HG03039 (cell line): Measurements from ENCODE around the gene GJC1.
"Not testable (repeated sequence)": the region's sequence is repeated elsewhere in the genome, so short reads cannot be mapped to it uniquely, and the experiment has no call there.

Experiments used
- ATAC-seq: cut with Tn5 transposase; IDR thresholded peaks from one replicate; pipeline ENCODE4 v1.9.1; 2021; ENCODE audit warnings: mild to moderate bottlenecking, moderate library complexity; ENCODE audit not compliant: unreplicated experiment

The GJC1 gene

DNA sequence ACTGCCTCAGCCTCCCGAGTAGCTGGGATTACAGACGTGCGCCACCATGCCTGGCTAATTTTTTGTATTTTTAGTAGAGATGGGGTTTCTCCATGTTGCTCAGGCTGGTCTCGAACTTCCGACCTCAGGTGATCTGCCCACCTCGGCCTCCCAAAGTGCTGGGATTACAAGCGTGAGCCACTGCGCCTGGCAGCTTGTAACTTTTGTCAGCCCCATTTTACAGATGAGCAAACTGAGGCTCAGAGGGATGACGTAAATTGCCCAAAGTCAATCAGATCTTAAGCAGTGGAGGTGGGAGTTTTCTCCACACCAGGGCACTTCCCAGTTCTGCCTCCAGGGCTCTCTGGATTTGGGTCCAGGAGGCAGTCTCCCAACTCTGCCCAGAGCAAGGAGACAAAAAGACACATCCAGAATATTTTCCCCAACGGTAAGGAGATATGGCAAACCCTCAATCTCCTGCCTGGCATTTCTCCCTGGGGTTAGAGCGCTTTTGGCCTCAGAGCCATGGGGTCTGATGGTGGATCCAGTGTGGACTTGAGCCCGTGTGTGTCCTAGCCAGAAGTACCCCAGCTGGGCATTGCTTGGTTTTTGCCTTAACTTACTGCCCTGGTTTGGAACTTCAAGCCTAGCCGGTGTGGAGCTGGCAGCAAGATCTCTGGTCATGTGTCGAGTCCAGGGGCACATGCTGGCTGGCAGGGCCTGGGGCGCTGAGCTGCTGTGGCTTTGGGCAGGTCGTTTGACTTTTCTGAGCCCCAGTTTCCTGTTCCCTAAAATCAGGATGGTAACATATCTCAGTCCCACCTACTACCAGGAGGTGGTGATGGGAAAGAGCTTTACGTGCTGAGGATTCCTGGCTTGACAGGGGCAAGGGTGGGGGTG, 67.9 kb downstream of the GJC1 start:
- no peak for ATAC-seq

- no peak for ATAC-seq
Observed at GRCh38 chr17:44760474-44761308, 69.4 kb downstream of the GJC1 start.

DNA sequence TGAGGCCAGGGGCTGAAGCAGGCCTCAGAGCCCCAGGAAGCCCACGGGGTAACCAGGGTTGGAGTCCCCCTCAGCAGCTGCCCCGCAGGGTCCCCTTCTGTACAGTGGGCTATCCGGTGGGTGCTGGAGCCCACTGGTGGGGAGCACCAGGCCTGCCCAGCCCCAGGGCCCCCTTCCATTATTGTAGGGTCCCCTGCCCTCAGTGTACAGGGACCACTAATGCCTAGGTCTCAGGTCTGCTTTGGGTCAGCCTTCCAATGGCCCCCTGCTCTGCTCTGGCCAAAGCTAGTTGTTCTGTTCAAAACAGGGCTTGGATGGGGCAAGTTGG, 70.2 kb downstream of the GJC1 start:
- ATAC-seq: no peak

DNA sequence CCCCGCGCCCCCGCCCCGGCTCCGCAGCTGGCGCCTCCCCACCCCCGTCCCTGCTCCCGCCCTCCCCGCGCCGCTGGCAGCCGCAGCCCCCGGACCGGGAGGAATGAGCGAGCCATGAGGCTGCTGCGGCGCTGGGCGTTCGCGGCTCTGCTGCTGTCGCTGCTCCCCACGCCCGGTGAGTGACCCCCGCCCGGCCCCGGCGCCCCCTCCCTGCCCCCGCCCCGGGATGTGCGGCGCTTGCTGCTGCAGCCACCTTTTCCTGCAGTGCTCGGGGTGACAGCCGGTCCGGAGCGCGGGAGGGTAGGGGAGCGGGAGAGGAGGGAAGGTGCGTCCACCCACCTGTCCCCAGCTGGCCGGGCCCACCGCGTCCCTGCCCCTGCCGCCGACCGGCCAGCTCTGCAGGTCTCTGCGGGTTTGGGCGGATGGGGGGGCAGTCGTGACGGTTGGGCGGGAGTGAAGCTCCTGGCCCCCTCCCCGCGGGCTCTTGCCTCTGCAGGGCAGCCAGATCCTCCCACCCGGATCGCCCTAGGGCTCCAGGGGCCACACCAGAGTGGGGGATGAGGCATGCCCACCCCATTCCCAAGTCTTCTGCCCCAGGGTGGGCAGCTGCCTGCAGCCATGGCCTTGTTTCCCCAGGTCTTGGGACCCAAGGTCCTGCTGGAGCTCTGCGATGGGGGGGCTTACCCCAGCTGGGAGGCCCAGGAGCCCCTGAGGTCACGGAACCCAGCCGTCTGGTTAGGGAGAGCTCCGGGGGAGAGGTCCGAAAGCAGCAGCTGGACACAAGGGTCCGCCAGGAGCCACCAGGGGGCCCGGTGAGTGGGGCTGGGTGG, 70.8 kb downstream of the GJC1 start:
- no peak for ATAC-seq

- ATAC-seq: no peak
Observed at GRCh38 chr17:44758414-44759085, 71.5 kb downstream of the GJC1 start, which contains the start of gene ADAM11. Gene ADAM11, plus strand, starts transcription at chr17:44758988. Its CDS starts 212 bp downstream, at chr17:44759200.

DNA sequence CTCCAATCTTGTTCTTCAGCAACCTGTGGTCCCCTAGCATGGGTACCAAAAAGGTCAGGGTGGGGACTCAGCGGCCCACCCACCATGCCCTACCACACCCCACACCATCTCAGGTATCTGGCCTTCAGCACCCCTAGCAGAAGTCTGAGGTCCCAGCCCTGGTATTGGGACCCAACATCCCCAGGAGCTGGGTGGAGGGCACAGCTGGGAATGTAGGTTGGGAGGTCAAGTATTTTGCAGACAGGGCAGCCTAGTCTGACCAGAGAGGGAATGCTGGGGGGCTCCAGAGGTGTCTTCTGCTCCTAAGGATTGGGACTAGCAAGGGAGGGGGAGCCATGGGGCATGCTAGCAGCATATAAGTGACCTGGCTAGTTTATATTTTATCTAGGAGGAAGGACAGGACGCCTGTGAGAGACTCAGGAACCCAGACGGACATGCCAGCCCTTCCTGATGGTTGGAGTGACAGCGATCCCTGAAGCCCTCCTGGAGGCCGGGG, 72.1 kb downstream of the GJC1 start:
- ATAC-seq: no peak

DNA sequence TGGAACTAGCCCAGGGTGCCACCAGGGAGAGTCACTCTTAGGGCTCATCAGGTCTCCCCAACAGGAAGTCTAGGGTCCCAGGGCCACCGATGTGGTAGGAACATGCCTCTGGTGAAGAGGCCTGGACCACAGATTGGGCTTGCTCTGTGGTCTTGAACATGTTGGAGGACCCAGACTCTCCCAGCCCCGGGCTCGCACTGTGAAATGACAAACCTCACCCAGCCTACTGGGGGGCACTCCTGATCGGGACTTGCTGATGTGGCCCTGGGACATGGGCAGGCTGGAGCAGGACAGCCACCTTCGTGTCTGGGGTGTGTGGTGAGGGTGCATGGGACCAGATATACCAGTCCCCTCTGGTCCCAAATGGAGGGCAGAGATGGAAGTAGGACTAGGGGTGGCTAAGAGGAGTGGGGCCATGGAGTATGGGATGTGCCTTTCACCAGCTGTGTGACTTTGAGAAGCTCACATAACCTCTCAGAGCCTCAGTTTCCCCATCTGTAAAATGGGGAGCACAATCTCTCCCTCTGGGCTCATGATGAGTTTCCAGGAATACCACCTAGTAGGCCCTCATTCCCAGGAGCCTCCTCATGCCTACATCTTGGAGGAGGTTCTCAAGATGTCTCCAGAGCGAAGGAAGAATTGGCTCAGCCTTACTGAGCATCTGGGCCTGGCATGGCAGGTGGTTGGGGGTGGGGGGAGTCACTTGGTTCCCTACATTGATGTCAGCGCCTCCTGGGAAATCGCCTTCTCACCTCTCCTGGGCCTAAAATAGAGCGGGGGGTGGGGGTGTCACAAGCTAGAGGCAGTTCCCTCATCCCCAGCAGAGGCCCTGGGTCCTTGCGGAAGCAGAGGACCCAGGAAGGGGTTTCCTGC, 72.8 kb downstream of the GJC1 start:
- ATAC-seq: no peak

GRCh38 chr17:44755180-44755579, 74.9 kb downstream of the GJC1 start:
- not testable (repeated sequence) for ATAC-seq

GRCh38 chr17:44754276-44754675, 75.8 kb downstream of the GJC1 start:
- ATAC-seq: no peak

DNA sequence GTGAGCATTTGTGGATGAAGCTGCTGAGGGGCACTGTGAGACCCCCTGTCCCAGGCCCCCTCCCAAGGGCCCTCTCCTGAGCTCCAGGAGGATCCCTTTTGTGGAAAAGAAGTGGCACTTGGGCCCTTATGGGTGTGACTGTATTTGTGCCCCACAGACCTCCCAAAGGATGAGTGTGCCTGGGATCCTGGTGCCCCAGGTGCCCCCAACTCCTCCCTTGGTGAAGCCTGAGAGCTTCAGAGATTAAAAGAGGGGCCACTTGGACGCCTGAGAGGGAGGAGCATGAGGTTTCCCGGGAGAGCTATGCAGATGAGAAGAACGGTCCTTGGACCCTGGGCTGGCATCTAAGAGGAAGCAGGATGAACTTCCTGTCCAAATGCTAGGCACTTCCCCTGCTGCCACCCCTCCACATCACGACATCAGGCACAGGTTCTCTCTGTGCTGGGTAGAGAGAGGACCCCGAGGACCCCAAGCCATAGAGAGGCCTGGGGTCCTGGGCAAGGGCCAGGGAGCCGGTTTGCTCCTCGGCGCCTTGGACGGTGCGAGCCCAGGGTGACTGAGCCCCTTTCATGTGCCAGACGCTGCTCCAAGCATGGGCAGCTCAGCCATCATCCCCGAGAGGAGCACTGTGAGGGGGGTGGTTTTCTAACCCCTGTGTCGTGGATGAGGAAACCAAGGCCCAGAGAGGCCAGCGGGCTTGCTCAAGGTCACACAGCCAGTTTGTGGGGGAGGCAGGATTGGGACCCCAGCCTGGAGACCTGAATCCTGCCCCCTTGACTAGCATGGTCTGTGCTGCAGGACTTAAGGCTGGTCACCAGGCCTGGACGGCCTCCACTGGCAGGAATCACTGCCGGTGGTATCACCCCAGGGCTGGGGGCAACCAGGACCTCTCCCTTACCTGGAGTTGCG, 76.9 kb downstream of the GJC1 start:
- ATAC-seq: no peak

- no peak for ATAC-seq
Observed at GRCh38 chr17:44751806-44752205, 78.3 kb downstream of the GJC1 start.

DNA sequence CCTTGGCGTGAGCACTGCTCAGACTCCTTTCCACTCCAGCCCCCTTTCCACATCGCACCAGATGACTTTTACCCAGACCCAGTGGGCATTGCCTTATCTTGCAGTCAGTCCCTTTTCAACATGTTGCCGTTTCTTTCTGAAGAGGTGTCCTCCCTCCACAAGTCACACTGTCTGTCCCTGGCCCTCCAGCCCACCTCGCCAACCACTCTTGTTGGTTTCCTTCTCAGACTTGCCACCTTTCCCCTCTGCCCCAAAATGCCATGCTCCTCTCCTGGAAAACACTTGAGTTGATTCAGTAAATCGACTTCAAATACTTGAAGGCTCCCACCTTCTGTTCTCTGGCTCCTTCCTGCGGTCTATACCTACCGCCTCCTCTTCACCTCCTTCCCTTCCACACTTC, 78.8 kb downstream of the GJC1 start:
- ATAC-seq: no peak

DNA sequence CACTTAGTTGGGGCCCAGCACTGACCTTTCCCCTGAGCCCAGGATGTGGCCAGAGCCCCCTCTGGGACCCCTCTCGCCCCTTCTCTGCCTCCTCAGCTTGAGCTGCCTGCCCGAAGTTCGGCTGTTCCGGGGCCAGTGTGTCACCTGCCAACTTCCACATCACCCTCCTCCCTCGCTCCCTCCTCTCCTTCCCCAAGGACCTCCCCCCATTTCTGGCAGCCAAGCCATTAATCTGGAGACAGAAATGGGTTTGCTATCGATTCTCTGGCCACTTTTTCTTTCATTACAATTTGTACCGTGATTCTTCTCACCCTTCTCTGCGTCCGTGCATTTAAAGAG, 80.1 kb downstream of the GJC1 start:
- no peak for ATAC-seq

DNA sequence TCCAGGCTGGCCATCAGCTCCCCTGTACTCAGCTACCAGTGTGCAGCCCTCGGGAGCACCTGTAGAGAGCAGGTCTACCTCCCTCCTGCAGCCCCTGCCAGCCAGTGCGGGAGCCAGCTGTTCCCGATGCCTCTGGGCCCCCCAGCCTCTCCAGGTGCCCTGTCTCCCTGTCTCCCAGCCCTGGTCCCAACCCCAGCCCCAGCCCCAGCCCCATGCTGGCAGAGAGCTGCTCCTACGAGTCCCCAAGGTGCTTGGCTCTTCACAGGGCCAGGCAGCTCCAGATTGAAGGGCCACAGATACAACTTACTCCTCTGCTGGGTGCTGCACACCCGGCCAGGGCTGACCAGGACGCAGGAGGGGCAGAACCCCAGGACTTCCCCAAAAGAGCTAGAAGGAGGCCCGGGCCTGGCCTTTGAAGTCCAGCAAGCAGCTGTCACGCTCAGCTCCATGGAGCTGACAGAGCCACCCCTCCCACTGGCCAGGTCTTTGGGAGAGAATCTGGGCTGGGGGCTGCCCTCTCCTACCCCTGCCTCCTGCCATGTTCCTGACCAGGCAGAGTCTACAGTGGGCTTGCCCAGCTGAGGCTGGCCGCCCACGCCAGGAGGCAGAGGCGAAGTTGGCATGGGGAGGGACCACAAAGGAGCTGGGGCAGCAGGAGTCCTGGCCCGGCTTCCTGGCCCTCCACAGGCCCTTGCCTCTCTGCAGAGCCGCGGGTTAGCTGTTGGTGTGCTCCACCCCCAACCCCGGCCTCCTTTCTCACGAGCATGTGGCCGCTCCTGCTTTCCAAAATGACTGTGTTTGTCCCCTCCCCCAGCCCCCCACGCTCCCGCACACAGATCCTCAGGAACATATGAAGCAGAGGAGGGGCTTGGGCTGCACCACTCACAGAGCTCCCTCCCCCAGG, 80.8 kb downstream of the GJC1 start:
- no peak for ATAC-seq
